ENCODE results near the gene SMR3B. TPM values are rescaled to one million over a fixed set of nuclear protein-coding genes. Genes with fewer than 3 reads are reported as not detected.

SMR3B gene
- total and polyA plus RNA-seq, 2 of the 8 experiments (the other 6 are each of a cell fraction or from before 2014, with no cell fraction given), result not detected

- WGBS, 2 experiments (ENCODE audit: extremely low coverage in 1 of 2, insufficient coverage in 1 of 2, insufficient read length in 1 of 2, insufficient replicate concordance in 2 of 2, low coverage in 1 of 2, low lambda C conversion rate in 2 of 2, missing lambda C conversion rate in 1 of 2), result 93% methylated on average over 1 of the region's 1 CpG; no CpG with 5 or more reads in 1 of the 2 experiments
- H3K4ac ChIP-seq (replicated peaks; ENCODE audit: insufficient read length, low read depth, low read length), result no peak overlapping the region
- no peak for FAIRE-seq
- no peak overlapping the region for H2BK20ac ChIP-seq (ENCODE audit: low read length)
- POLR2A ChIA-PET (ENCODE audit: partially characterized antibody), result no interaction called here
- H4K5ac ChIP-seq (ENCODE audit: insufficient read length, low read depth, low read length), result no peak overlapping the region
- no peak overlapping the region for H2AK5ac ChIP-seq (ENCODE audit: low read depth, low read length)
- no peaks in the 10 kb centered on the region for H3K27me3 ChIP-seq (replicated peaks in 1 of 4; ENCODE audit: control insufficient read depth in 3 of 4, extremely low read depth in 1 of 4, insufficient read depth in 3 of 4, low read length in 3 of 4)
- H3K79me2 ChIP-seq (ENCODE audit: control insufficient read depth in 1 of 2, insufficient read depth in 2 of 2, low read length in 2 of 2), result no peaks in the 10 kb centered on the region
- H2AFZ ChIP-seq (ENCODE audit: low read length), result no peak overlapping the region
- no peak overlapping the region for H3K27ac ChIP-seq (ENCODE audit: low read depth, low read length)
- H4K91ac ChIP-seq (replicated peaks; ENCODE audit: insufficient read length, low read length), result no peak overlapping the region
- DNase-seq (ENCODE audit: low read depth in 1 of 2, low spot score in 2 of 2), result no peak
- TF ChIP-seq SUZ12 (IDR thresholded peaks at IDR 0.05; ENCODE audit: low read length), result no peak
- peak; percentile 93 for TF ChIP-seq CEBPB (IDR thresholded peaks at IDR 0.05; ENCODE audit: low read depth, low read length)
- TF ChIP-seq CHD1 (IDR thresholded peaks at IDR 0.05; ENCODE audit: low read depth, low read length), result no peak
- no peaks in the 10 kb centered on the region for H3K9me3 ChIP-seq (ENCODE audit: insufficient read depth in 2 of 2, low read depth in 1 of 2, low read length in 1 of 2)
- H3K14ac ChIP-seq (ENCODE audit: insufficient read length), result no peak overlapping the region
- no peak overlapping the region for H3K4me3 ChIP-seq (ENCODE audit: extremely low read depth in 1 of 4, insufficient read depth in 2 of 4, low read depth in 3 of 4, low read length in 4 of 4)
- no peak overlapping the region for H3K9ac ChIP-seq (replicated peaks in 1 of 4; ENCODE audit: extremely low read depth in 1 of 4, low read depth in 3 of 4, low read length in 3 of 4)
- H3K79me1 ChIP-seq (ENCODE audit: low read depth, low read length), result no peaks in the 10 kb centered on the region
- H3K36me3 ChIP-seq (ENCODE audit: control insufficient read depth in 2 of 4, insufficient read depth in 4 of 4, low read length in 3 of 4), result no peaks in the 10 kb centered on the region
- H2BK15ac ChIP-seq (ENCODE audit: low read length), result no peak overlapping the region
- H3K18ac ChIP-seq (ENCODE audit: extremely low read depth, low read length), result no peak overlapping the region
- no peak overlapping the region for H3K23ac ChIP-seq (ENCODE audit: insufficient read length)
- no peak overlapping the region for H2BK5ac ChIP-seq (ENCODE audit: low read depth, low read length)
- CTCF ChIA-PET (ENCODE audit: partially characterized antibody), result interaction anchor here (0.7 to 1.6 kb wide), 4 partner anchors 24 to 184 kb away, joined by 3 to 5 read pairs (median 3); no protein-coding TSS in a partner anchor
- H4K8ac ChIP-seq (ENCODE audit: extremely low read depth, insufficient read depth, low read length), result no peak overlapping the region
- H2BK120ac ChIP-seq (replicated peaks; ENCODE audit: low read depth, low read length), result no peak overlapping the region
- no peaks in the 10 kb centered on the region for H3K4me1 ChIP-seq (replicated peaks in 1 of 4; ENCODE audit: control insufficient read depth in 3 of 4, insufficient read depth in 4 of 4, low read length in 3 of 4)
- no peak overlapping the region for H3K4me2 ChIP-seq (ENCODE audit: insufficient read depth in 1 of 2, low read depth in 2 of 2, low read length in 2 of 2)
- no peaks in the 10 kb centered on the region for H3K23me2 ChIP-seq (ENCODE audit: low read depth, low read length)
- no peak overlapping the region for H2BK12ac ChIP-seq (ENCODE audit: low read depth, low read length)
- H3K56ac ChIP-seq (replicated peaks; ENCODE audit: insufficient read length, low read depth, low read length), result no peak overlapping the region
- no peaks in the 10 kb centered on the region for H4K20me1 ChIP-seq (replicated peaks in 1 of 2; ENCODE audit: control insufficient read depth in 1 of 2, insufficient read depth in 2 of 2, low read length in 2 of 2)
These were observed 15.1 kb upstream of the SMR3B start for GRCh38 chr4:70367813-70368212.

All from H1 (cell line).